GM18519 (cell line): ENCODE data around the gene PCDHB11.
"Not testable (repeated sequence)": the region's sequence is repeated elsewhere in the genome, so short reads cannot be mapped to it uniquely, and the experiment has no call there.

Experiments
- ATAC-seq: cut with Tn5 transposase; IDR thresholded peaks from one replicate; pipeline ENCODE4 v1.9.1; 2021; ENCODE audit warnings: mild to moderate bottlenecking, moderate library complexity; ENCODE audit not compliant: unreplicated experiment, low FRiP score

The PCDHB11 gene

GRCh38 chr5:141184117-141184855, 15.1 kb upstream of the PCDHB11 start:
- ATAC-seq, result not testable (repeated sequence)

- no peak for ATAC-seq
Measured at GRCh38 chr5:141186897-141187512, 12.4 kb upstream of the PCDHB11 start, which contains the start of gene PCDHB9. PCDHB9 (plus strand) TSS chr5:141187161; CDS start chr5:141187319, 158 bp downstream.

- not testable (repeated sequence) for ATAC-seq
Measured at GRCh38 chr5:141188682-141189081, 10.7 kb upstream of the PCDHB11 start.

DNA sequence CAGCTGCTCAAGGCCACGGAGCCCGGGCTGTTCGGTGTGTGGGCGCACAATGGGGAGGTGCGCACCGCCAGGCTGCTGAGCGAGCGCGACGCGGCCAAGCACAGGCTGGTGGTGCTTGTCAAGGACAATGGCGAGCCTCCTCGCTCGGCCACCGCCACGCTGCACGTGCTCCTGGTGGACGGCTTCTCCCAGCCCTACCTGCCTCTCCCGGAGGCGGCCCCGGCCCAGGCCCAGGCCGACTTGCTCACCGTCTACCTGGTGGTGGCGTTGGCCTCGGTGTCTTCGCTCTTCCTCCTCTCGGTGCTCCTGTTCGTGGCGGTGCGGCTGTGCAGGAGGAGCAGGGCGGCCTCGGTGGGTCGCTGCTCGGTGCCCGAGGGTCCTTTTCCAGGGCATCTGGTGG, 10.3 kb upstream of the PCDHB11 start:
- ATAC-seq, result not testable (repeated sequence)

DNA sequence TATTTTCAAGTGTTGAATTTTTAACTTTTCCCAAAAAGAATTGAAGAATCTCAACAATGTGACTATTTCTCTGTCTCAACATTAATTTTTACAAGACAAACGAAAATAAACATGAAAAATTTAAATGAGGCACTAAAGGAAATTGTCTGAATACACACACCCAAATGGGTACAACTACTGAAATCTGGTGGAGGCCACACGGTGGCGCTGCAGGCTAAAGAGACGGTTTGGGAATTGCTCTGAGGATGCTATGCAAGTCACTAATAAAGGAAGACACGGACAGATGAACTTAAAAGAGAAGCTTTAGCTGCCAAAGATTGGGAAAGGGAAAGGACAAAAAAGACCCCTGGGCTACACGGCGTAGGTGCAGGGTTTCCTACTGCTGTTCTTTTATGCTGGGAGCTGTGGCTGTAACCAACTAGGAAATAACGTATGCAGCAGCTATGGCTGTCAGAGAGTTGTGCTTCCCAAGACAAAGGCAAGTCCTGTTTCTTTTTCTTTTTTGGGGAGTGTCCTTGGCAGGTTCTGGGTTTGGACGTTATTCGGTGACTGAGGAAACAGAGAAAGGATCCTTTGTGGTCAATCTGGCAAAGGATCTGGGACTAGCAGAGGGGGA, 7.2 kb upstream of the PCDHB11 start, which contains the start of gene PCDHB10:
PCDHB10 (plus strand) TSS at position 244 of the 616 bp plus-strand sequence; CDS start at position 444, 200 bp downstream.
- no peak for ATAC-seq

DNA sequence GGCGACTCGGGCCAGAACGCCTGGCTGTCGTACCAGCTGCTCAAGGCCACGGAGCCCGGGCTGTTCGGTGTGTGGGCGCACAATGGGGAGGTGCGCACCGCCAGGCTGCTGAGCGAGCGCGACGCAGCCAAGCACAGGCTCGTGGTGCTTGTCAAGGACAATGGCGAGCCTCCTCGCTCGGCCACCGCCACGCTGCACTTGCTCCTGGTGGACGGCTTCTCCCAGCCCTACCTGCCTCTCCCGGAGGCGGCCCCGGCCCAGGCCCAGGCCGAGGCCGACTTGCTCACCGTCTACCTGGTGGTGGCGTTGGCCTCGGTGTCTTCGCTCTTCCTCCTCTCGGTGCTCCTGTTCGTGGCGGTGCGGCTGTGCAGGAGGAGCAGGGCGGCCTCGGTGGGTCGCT, 5.1 kb upstream of the PCDHB11 start:
- ATAC-seq, result not testable (repeated sequence)

DNA sequence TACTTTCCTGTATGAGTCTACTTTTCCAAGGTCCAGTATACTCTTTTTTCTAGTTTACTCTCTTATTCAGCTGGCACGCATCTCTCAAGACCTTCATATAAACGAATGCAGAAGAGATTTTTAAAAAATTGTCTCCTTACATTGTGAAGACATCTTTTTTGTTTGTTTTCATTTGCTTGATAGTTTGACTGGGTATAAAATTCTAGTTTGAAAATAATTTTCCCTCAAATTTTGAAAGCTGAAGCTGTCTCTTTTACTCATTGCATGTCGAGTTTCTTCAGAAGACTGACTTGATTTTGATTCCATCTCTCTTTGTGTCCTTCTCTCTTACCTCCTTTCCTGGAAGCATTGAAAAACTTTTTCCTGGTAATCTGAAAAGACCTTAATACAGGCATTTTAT, 3.1 kb upstream of the PCDHB11 start:
- ATAC-seq, result no peak

GRCh38 chr5:141201126-141201525, 1.7 kb downstream of the PCDHB11 start:
- ATAC-seq, result not testable (repeated sequence)

GRCh38 chr5:141201646-141202045, 2.2 kb downstream of the PCDHB11 start:
- ATAC-seq, result not testable (repeated sequence)

- no peak for ATAC-seq
Measured at GRCh38 chr5:141208478-141208877, 9.1 kb downstream of the PCDHB11 start, which contains the start of gene PCDHB12. PCDHB12 (plus strand) TSS chr5:141208719; CDS start chr5:141208908, 189 bp downstream.

GRCh38 chr5:141210281-141210680, 10.9 kb downstream of the PCDHB11 start:
- ATAC-seq, result not testable (repeated sequence)

DNA sequence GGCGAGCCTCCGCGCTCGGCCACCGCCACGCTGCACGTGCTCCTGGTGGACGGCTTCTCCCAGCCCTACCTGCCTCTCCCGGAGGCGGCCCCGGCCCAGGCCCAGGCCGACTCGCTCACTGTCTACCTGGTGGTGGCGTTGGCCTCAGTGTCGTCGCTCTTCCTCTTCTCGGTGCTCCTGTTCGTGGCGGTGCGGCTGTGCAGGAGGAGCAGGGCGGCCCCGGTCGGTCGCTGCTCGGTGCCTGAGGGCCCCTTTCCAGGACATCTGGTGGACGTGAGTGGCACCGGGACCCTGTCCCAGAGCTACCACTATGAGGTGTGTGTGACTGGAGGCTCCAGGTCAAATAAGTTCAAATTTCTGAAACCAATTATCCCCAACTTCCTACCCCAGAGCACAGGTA, 11.4 kb downstream of the PCDHB11 start:
- ATAC-seq, result not testable (repeated sequence)

- not testable (repeated sequence) for ATAC-seq
Measured at GRCh38 chr5:141213656-141214339, 14.4 kb downstream of the PCDHB11 start, which contains the start of gene PCDHB13. PCDHB13 (plus strand) TSS chr5:141213919; CDS start chr5:141214124, 205 bp downstream.

DNA sequence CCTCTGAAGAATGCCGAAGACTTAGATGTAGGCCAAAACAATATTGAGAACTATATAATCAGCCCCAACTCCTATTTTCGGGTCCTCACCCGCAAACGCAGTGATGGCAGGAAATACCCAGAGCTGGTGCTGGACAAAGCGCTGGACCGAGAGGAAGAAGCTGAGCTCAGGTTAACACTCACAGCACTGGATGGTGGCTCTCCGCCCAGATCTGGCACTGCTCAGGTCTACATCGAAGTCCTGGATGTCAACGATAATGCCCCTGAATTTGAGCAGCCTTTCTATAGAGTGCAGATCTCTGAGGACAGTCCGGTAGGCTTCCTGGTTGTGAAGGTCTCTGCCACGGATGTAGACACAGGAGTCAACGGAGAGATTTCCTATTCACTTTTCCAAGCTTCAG, 15.2 kb downstream of the PCDHB11 start:
- not testable (repeated sequence) for ATAC-seq

- not testable (repeated sequence) for ATAC-seq
Measured at GRCh38 chr5:141215504-141215903, 16.1 kb downstream of the PCDHB11 start.

DNA sequence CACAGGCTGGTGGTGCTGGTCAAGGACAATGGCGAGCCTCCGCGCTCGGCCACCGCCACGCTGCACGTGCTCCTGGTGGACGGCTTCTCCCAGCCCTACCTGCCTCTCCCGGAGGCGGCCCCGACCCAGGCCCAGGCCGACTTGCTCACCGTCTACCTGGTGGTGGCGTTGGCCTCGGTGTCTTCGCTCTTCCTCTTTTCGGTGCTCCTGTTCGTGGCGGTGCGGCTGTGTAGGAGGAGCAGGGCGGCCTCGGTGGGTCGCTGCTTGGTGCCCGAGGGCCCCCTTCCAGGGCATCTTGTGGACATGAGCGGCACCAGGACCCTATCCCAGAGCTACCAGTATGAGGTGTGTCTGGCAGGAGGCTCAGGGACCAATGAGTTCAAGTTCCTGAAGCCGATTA, 16.6 kb downstream of the PCDHB11 start:
- not testable (repeated sequence) for ATAC-seq

GRCh38 chr5:141223112-141223783, 23.8 kb downstream of the PCDHB11 start, which contains the start of gene PCDHB14:
PCDHB14 (plus strand) TSS chr5:141223343; CDS start chr5:141223506, 163 bp downstream.
- no peak for ATAC-seq

DNA sequence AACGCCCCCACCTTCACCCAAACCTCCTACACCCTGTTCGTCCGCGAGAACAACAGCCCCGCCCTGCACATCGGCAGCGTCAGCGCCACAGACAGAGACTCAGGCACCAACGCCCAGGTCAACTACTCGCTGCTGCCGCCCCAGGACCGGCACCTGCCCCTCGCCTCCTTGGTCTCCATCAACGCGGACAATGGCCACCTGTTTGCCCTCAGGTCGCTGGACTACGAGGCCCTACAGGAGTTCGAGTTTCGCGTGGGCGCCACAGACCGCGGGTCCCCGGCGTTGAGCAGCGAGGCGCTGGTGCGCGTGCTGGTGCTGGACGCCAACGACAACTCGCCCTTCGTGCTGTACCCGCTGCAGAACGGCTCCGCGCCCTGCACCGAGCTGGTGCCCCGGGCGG, 25.4 kb downstream of the PCDHB11 start:
- not testable (repeated sequence) for ATAC-seq

- not testable (repeated sequence) for ATAC-seq
Measured at GRCh38 chr5:141225421-141225820, 26.0 kb downstream of the PCDHB11 start.
